ENCODE data around the gene CAMK2N2.

Gene CAMK2N2

DNA sequence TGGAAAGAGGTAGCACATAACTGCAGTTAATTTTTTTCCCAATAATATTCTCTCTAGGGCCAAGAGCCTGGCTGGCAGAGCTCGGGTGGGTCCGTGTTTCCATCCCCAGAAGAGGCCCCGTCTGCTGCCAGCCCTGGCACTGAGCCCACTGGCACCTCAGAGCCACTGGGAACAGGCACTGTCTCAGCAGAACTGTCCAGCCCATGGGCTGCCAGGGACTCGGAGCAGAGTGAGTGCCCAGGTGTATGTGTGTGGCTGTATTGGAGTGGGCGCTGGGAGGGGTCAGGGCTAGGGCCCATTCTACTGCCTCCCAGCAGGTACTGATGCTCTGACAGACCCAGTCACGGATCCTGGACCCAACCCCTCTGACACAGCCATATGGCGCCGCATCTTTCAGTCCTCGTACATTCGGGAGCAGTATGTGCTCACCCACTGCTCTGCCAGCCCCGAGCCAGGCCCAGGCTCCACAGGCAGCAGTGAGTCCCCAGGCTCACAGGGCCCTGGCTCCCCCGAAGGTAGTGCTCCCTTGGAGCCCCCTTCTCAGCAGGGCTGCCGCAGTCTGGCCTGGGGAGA, 23.0 kb downstream of the CAMK2N2 start:
- no peak overlapping the region for H3K4me3 ChIP-seq (ENCODE audit: low read length)
- no peak overlapping the region for H3K4me2 ChIP-seq (ENCODE audit: low read length)
- H3K56ac ChIP-seq (ENCODE audit: low read length): no peak overlapping the region
- H3K27me3 ChIP-seq (ENCODE audit: insufficient read depth, low read length, poor library complexity): no peaks in the 10 kb centered on the region
- no peak overlapping the region for H2BK15ac ChIP-seq (replicated peaks; ENCODE audit: low read depth)
- H3K36me3 ChIP-seq (ENCODE audit: control insufficient read depth, insufficient read depth, low read length): no peaks in the 10 kb centered on the region
- H3K23ac ChIP-seq (ENCODE audit: low read length): no peak overlapping the region
- no CpG with 5 or more reads among the region's 13 CpGs for WGBS (ENCODE audit: extremely low coverage, insufficient coverage, low lambda C conversion rate)
- H2BK120ac ChIP-seq (ENCODE audit: low read depth, low read length): no peak overlapping the region
- H3K27ac ChIP-seq (ENCODE audit: low read depth, low read length): no peak overlapping the region
- H3K79me2 ChIP-seq (ENCODE audit: control insufficient read depth, insufficient read depth, low read length): no peaks in the 10 kb centered on the region
- no peak overlapping the region for H3K9ac ChIP-seq (ENCODE audit: low read length)
- no peak overlapping the region for H3K4ac ChIP-seq (ENCODE audit: low read depth, low read length)
- no peaks in the 10 kb centered on the region for H3K4me1 ChIP-seq (ENCODE audit: control insufficient read depth, low read depth, low read length)
- H3K18ac ChIP-seq (ENCODE audit: low read length): no peak overlapping the region
- no peak overlapping the region for H2BK5ac ChIP-seq (ENCODE audit: low read length)
- no peak for DNase-seq
- no peak overlapping the region for H2AK5ac ChIP-seq (ENCODE audit: low read length)
- H3K79me1 ChIP-seq (ENCODE audit: low read length): no peaks in the 10 kb centered on the region
- no peak overlapping the region for H4K8ac ChIP-seq (ENCODE audit: low read depth, low read length)
- no peak overlapping the region for H4K5ac ChIP-seq (ENCODE audit: low read length)

DNA sequence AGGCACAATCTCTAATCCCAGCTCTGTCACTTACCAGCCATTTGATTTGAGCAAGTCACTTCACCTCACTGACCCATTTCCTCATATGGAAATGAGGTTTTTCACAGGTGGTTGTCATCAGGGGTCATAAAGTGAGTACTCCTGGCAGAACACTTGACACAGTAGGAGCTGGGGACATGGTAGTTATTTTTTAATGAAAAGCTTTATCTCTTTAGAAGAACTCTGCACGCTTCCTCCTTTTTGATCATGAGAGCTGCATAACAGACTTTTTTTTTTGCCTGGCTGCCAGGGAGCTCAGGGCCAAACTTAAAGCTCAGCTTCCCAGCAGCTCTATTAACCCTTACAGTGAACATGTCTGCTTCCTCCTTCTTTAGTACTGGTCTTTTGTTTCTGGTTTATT, 23.5 kb downstream of the CAMK2N2 start:
- Histone ChIP-seq H4K5ac (ENCODE audit: low read length) (no peak overlapping the region), H3K9ac (ENCODE audit: low read length) (no peak overlapping the region), H3K18ac (ENCODE audit: low read length) (no peak overlapping the region), H2BK5ac (ENCODE audit: low read length) (no peak overlapping the region), H3K27ac (ENCODE audit: low read depth, low read length) (no peak overlapping the region), H4K8ac (ENCODE audit: low read depth, low read length) (no peak overlapping the region), H3K4me2 (ENCODE audit: low read length) (no peak overlapping the region), H2BK120ac (ENCODE audit: low read depth, low read length) (no peak overlapping the region), H2BK15ac (replicated peaks; ENCODE audit: low read depth) (no peak overlapping the region), H3K79me1 (ENCODE audit: low read length) (no peaks in the 10 kb centered on the region), H3K4me3 (ENCODE audit: low read length) (no peak overlapping the region), H3K56ac (ENCODE audit: low read length) (no peak overlapping the region), H3K27me3 (ENCODE audit: insufficient read depth, low read length, poor library complexity) (peaks cover 2% of the 10 kb centered on the region), H2AK5ac (ENCODE audit: low read length) (no peak overlapping the region), H3K4ac (ENCODE audit: low read depth, low read length) (no peak overlapping the region), H3K36me3 (ENCODE audit: control insufficient read depth, insufficient read depth, low read length) (no peaks in the 10 kb centered on the region), H3K4me1 (ENCODE audit: control insufficient read depth, low read depth, low read length) (no peaks in the 10 kb centered on the region), H3K23ac (ENCODE audit: low read length) (no peak overlapping the region), H3K79me2 (ENCODE audit: control insufficient read depth, insufficient read depth, low read length) (no peaks in the 10 kb centered on the region)
- no peak for DNase-seq
- WGBS (ENCODE audit: extremely low coverage, insufficient coverage, low lambda C conversion rate): no CpG with 5 or more reads among the region's 1 CpG

DNA sequence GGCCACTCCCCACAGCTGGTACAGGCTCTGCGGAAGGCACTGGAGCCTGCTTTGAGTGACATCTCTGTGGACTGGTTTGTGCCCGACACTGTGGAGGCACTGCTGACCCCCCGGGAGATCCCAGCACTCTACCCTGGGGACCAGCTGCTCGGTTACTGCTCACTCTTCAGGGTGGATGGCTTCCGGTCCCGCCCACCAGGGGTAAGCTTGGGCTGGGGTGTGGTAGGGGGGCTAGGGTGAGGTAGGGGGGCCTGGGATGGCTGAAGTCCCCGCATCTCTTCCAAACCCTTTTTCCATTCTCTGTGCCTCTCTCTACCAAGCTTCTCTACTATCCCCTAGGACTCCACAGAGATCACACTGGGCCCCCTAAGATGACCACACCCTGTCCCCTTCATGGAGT, 24.1 kb downstream of the CAMK2N2 start:
- Histone ChIP-seq H3K56ac (ENCODE audit: low read length) (no peak overlapping the region), H4K8ac (ENCODE audit: low read depth, low read length) (no peak overlapping the region), H3K18ac (ENCODE audit: low read length) (no peak overlapping the region), H3K4ac (ENCODE audit: low read depth, low read length) (no peak overlapping the region), H4K5ac (ENCODE audit: low read length) (no peak overlapping the region), H3K4me3 (ENCODE audit: low read length) (no peak overlapping the region), H2BK120ac (ENCODE audit: low read depth, low read length) (no peak overlapping the region), H2AK5ac (ENCODE audit: low read length) (no peak overlapping the region), H3K4me2 (ENCODE audit: low read length) (no peak overlapping the region), H2BK5ac (ENCODE audit: low read length) (no peak overlapping the region), H3K36me3 (ENCODE audit: control insufficient read depth, insufficient read depth, low read length) (no peaks in the 10 kb centered on the region), H3K27ac (ENCODE audit: low read depth, low read length) (no peak overlapping the region), H3K23ac (ENCODE audit: low read length) (no peak overlapping the region), H2BK15ac (replicated peaks; ENCODE audit: low read depth) (no peak overlapping the region), H3K27me3 (ENCODE audit: insufficient read depth, low read length, poor library complexity) (peaks cover 6% of the 10 kb centered on the region), H3K79me1 (ENCODE audit: low read length) (no peaks in the 10 kb centered on the region), H3K79me2 (ENCODE audit: control insufficient read depth, insufficient read depth, low read length) (no peaks in the 10 kb centered on the region), H3K4me1 (ENCODE audit: control insufficient read depth, low read depth, low read length) (no peaks in the 10 kb centered on the region), H3K9ac (ENCODE audit: low read length) (no peak overlapping the region)
- no CpG with 5 or more reads among the region's 7 CpGs for whole genome bisulfite sequencing (ENCODE audit: extremely low coverage, insufficient coverage, low lambda C conversion rate)
- DNase-seq: no peak

DNA sequence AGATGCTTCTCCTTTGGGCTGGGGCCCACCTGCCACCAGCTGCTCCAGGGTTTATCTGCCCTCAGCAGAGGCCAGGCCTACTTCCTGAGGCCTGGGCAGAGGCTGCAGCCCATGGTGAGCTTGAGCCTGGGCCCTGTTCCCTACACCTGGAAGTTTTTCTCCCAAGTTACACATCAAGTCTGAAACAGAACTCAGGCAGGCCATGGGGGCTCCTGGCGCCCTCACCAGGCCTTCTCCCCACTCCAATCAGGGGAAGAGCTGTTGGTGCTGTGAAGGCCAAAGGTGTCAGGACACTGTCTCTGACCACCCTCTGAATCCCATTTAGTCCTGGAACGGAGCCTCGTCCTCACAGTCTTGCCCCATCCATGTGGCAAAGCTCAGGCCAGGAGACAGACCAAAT, 24.7 kb downstream of the CAMK2N2 start:
- H3K36me3 ChIP-seq (ENCODE audit: control insufficient read depth, insufficient read depth, low read length): no peaks in the 10 kb centered on the region
- H3K18ac ChIP-seq (ENCODE audit: low read length): no peak overlapping the region
- H3K23ac ChIP-seq (ENCODE audit: low read length): no peak overlapping the region
- no peaks in the 10 kb centered on the region for H3K79me1 ChIP-seq (ENCODE audit: low read length)
- H4K8ac ChIP-seq (ENCODE audit: low read depth, low read length): no peak overlapping the region
- H2BK120ac ChIP-seq (ENCODE audit: low read depth, low read length): no peak overlapping the region
- no peaks in the 10 kb centered on the region for H3K79me2 ChIP-seq (ENCODE audit: control insufficient read depth, insufficient read depth, low read length)
- H3K9ac ChIP-seq (ENCODE audit: low read length): no peak overlapping the region
- H3K56ac ChIP-seq (ENCODE audit: low read length): no peak overlapping the region
- DNase-seq: no peak
- no peaks in the 10 kb centered on the region for H3K4me1 ChIP-seq (ENCODE audit: control insufficient read depth, low read depth, low read length)
- H2BK15ac ChIP-seq (replicated peaks; ENCODE audit: low read depth): no peak overlapping the region
- peaks cover 12% of the 10 kb centered on the region for H3K27me3 ChIP-seq (ENCODE audit: insufficient read depth, low read length, poor library complexity)
- H2BK5ac ChIP-seq (ENCODE audit: low read length): no peak overlapping the region
- WGBS (ENCODE audit: extremely low coverage, insufficient coverage, low lambda C conversion rate): no CpG with 5 or more reads among the region's 3 CpGs
- H3K4me2 ChIP-seq (ENCODE audit: low read length): no peak overlapping the region
- H3K27ac ChIP-seq (ENCODE audit: low read depth, low read length): no peak overlapping the region
- H4K5ac ChIP-seq (ENCODE audit: low read length): no peak overlapping the region
- no peak overlapping the region for H2AK5ac ChIP-seq (ENCODE audit: low read length)
- H3K4ac ChIP-seq (ENCODE audit: low read depth, low read length): no peak overlapping the region
- H3K4me3 ChIP-seq (ENCODE audit: low read length): no peak overlapping the region

DNA sequence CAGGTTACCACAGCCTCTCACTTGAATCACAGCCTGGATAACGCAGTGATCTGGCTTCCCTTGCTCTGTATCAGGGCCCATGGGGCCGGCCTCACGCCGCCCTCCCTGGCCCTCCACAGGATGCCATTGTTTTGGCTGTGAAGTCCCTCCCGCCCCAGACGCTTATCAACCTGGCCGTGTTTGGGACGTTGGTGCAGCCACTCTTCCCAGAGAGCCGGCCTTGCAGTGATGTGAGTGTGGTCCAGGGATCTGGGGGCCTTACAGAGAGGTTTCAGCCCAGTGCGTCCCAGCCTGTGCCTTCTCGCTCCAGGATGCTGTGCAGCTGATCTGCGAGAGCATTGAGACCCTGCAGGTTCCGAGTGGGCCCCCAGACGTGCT, 25.3 kb downstream of the CAMK2N2 start:
- Histone ChIP-seq H3K4me1 (ENCODE audit: control insufficient read depth, low read depth, low read length) (no peaks in the 10 kb centered on the region), H2AK5ac (ENCODE audit: low read length) (no peak overlapping the region), H3K23ac (ENCODE audit: low read length) (no peak overlapping the region), H2BK5ac (ENCODE audit: low read length) (no peak overlapping the region), H3K4me3 (ENCODE audit: low read length) (no peak overlapping the region), H3K4ac (ENCODE audit: low read depth, low read length) (no peak overlapping the region), H3K79me1 (ENCODE audit: low read length) (no peaks in the 10 kb centered on the region), H2BK15ac (replicated peaks; ENCODE audit: low read depth) (no peak overlapping the region), H3K9ac (ENCODE audit: low read length) (no peak overlapping the region), H3K27me3 (ENCODE audit: insufficient read depth, low read length, poor library complexity) (peaks cover 18% of the 10 kb centered on the region), H4K5ac (ENCODE audit: low read length) (no peak overlapping the region), H2BK120ac (ENCODE audit: low read depth, low read length) (no peak overlapping the region), H3K27ac (ENCODE audit: low read depth, low read length) (no peak overlapping the region), H3K18ac (ENCODE audit: low read length) (no peak overlapping the region), H3K79me2 (ENCODE audit: control insufficient read depth, insufficient read depth, low read length) (no peaks in the 10 kb centered on the region), H3K56ac (ENCODE audit: low read length) (no peak overlapping the region), H3K4me2 (ENCODE audit: low read length) (no peak overlapping the region), H4K8ac (ENCODE audit: low read depth, low read length) (no peak overlapping the region), H3K36me3 (ENCODE audit: control insufficient read depth, insufficient read depth, low read length) (no peaks in the 10 kb centered on the region)
- peak; percentile 55 for DNase-seq
- WGBS (ENCODE audit: extremely low coverage, insufficient coverage, low lambda C conversion rate): no CpG with 5 or more reads among the region's 14 CpGs

DNA sequence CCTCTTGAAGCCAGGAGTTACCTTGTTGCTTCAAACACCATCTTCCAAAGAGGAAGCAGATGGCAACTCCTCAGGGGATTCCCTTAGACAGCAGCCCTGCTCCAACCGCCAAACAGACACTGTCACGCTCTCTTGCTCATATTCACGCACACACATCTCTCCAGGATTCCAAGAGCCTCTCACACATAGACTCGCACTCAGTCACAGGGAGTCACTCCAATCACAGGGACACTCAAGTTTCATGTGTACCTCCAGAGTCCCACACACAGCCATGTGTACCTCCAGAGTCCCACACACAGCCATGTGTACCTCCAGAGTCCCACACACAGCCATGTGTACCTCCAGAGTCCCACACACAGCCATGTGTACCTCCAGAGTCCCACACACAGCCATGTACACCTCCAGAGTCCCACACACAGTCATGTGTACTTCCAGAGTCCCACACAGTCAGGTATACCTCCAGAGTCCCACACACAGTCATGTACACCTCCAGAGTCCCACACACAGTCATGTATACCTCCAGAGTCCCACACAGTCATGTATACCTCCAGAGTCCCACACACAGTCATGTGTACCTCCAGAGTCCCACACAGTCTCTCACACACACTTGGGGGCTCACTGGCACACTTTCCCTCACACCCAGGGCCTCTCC, 25.8 kb downstream of the CAMK2N2 start:
- no peak overlapping the region for H4K5ac ChIP-seq (ENCODE audit: low read length)
- DNase-seq: no peak
- no peak overlapping the region for H3K27ac ChIP-seq (ENCODE audit: low read depth, low read length)
- no peak overlapping the region for H2AK5ac ChIP-seq (ENCODE audit: low read length)
- no peak overlapping the region for H2BK5ac ChIP-seq (ENCODE audit: low read length)
- no peaks in the 10 kb centered on the region for H3K79me2 ChIP-seq (ENCODE audit: control insufficient read depth, insufficient read depth, low read length)
- H3K4me2 ChIP-seq (ENCODE audit: low read length): no peak overlapping the region
- no peak overlapping the region for H3K4me3 ChIP-seq (ENCODE audit: low read length)
- no peaks in the 10 kb centered on the region for H3K79me1 ChIP-seq (ENCODE audit: low read length)
- no peak overlapping the region for H3K23ac ChIP-seq (ENCODE audit: low read length)
- H3K9ac ChIP-seq (ENCODE audit: low read length): no peak overlapping the region
- no peak overlapping the region for H2BK15ac ChIP-seq (replicated peaks; ENCODE audit: low read depth)
- no CpG with 5 or more reads among the region's 4 CpGs for WGBS (ENCODE audit: extremely low coverage, insufficient coverage, low lambda C conversion rate)
- H3K4me1 ChIP-seq (ENCODE audit: control insufficient read depth, low read depth, low read length): no peaks in the 10 kb centered on the region
- no peak overlapping the region for H3K4ac ChIP-seq (ENCODE audit: low read depth, low read length)
- no peak overlapping the region for H2BK120ac ChIP-seq (ENCODE audit: low read depth, low read length)
- H3K18ac ChIP-seq (ENCODE audit: low read length): no peak overlapping the region
- H3K36me3 ChIP-seq (ENCODE audit: control insufficient read depth, insufficient read depth, low read length): no peaks in the 10 kb centered on the region
- no peak overlapping the region for H4K8ac ChIP-seq (ENCODE audit: low read depth, low read length)
- H3K27me3 ChIP-seq (ENCODE audit: insufficient read depth, low read length, poor library complexity): peaks cover 23% of the 10 kb centered on the region
- no peak overlapping the region for H3K56ac ChIP-seq (ENCODE audit: low read length)

All from mesendoderm (in vitro differentiated cells).